Measurements from ENCODE around the gene CDCA3.

The CDCA3 gene

DNA sequence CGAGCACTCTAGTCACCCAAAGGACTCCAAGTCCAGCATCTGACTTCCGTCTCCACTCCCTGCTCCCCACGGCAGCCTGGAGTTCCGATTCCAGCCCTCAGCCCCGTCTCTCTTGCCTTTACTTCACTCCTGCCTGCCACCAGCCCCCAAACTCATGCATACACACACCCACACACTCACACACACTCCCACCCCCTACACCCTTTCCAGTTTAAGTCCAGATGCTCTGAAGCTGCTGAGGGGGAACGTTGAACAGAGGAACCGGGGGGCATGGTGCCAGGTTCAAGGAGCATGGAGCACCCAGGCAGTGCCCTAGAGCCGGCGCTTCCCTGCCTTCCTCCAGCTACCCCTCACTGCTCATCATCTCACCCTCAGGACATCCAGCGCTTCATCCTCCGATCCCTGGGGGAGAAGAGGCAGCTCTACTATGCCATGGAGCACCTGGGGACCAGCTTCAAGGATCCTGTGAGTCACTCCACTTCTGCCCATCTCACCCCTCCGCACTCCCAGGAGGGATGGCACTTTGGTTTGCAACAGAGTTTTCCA is 19.6 kb downstream of the CDCA3 start:
- DNase-seq (ENCODE audit: low spot score in 2 of 2) (no peak), ATAC-seq (replicated peaks; ENCODE audit: extremely low read depth, poor library complexity, severe bottlenecking) (no peak)
- peaks cover 14% of the 10 kb centered on the region for H3K36me3 Mint-ChIP-seq (ENCODE audit: insufficient read depth)
- H3K27me3 Mint-ChIP-seq = peaks cover 55% of the 10 kb centered on the region
- H3K4me1 Mint-ChIP-seq = peaks cover 23% of the 10 kb centered on the region
- H3K27ac Mint-ChIP-seq (ENCODE audit: low read depth) = no peak overlapping the region
- no peak overlapping the region for H3K4me3 Mint-ChIP-seq
- H3K9me3 Mint-ChIP-seq = no peaks in the 10 kb centered on the region

DNA sequence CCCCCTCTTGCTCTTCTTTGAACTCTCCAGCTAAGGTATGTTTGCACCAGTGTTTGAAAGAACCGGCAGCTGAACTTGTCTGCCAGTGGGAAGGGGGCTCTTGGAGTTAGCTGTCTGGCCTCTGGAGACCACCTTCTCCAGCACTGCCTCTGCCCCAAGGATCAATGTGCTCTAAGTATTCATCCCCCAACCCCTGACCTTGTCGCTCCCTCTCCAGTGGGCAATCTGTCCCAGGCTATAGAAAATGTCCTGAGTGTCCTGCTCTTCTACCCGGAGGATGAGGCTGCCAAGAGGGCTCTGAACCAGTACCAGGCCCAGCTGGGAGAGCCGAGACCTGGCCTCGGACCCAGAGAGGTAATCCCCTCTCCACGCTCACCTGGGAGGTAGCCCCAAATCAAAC is 20.1 kb downstream of the CDCA3 start:
- Mint-ChIP-seq H3K4me1 (peaks cover 23% of the 10 kb centered on the region), H3K4me3 (no peak overlapping the region), H3K27me3 (peaks cover 60% of the 10 kb centered on the region), H3K27ac (ENCODE audit: low read depth) (no peak overlapping the region), H3K36me3 (ENCODE audit: insufficient read depth) (peaks cover 15% of the 10 kb centered on the region), H3K9me3 (no peaks in the 10 kb centered on the region)
- no peak for ATAC-seq (replicated peaks; ENCODE audit: extremely low read depth, poor library complexity, severe bottlenecking)
- DNase-seq (ENCODE audit: low spot score in 2 of 2) = no peak

DNA sequence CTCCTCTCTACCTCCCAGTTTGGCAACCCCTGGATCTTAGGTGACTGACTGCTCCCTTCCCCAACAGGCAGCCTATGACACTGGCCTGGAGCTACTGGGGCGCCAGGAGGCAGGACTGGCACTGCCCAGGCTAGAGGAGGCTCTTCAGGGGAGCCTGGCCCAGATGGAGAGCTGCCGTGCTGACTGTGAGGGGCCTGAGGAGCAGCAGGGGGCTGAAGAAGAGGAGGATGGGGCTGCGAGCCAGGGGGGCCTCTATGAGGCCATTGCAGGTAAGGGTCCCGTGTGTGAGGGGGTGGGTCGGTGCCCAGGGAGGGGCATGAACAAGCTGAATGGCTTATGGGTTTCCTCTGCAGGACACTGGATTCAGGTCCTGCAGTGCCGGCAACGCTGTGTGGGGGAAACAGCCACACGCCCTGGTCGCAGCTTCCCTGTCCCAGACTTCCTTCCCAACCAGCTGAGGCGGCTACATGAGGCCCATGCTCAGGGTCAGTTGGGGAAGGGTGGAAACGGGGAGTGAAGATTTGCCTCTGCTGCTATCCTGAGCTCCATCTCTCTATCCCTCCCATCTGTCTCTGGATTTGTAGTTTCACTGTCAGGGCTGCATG is 20.7 kb downstream of the CDCA3 start:
- Mint-ChIP-seq H3K27me3 (peaks cover 66% of the 10 kb centered on the region), H3K4me3 (peak overlapping the region; percentile 38), H3K4me1 (peaks cover 27% of the 10 kb centered on the region), H3K36me3 (ENCODE audit: insufficient read depth) (peaks cover 19% of the 10 kb centered on the region), H3K9me3 (no peaks in the 10 kb centered on the region), H3K27ac (ENCODE audit: low read depth) (no peak overlapping the region)
- DNase-seq (ENCODE audit: low spot score in 2 of 2) (no peak), ATAC-seq (replicated peaks; ENCODE audit: extremely low read depth, poor library complexity, severe bottlenecking) (no peak)

DNA sequence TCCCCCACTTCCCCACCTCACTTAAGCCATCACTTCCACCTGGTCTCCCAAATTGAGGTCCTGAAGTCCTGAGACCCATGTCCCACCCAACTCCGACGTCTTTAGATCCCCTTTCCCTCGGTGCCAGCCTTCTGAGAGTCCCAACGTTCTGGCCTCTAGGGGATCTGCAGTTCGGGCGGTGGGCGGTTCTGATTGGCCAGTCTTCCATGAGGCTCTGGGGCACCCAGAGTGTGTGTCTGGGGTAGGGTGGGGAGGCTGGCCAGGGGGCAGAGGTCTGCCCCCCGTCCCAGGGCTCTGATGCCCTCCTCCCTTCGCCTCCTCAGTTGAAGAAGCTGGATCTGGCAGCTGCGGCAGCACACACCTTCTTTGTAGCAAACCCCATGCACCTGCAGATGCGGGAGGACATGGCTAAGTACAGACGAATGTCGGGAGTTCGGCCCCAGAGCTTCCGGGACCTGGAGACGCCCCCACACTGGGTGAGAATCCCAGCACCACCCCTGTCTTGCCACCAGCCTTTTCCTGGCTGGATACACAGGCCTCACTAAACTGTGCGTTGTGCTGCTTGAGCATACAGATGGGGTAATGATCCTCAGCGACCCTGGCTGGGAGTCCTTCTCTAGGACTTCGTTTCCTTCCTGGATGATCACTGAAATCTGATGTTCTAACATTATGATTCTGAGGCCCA is 21.4 kb downstream of the CDCA3 start:
- no peak for ATAC-seq (replicated peaks; ENCODE audit: extremely low read depth, poor library complexity, severe bottlenecking)
- H3K9me3 Mint-ChIP-seq = no peaks in the 10 kb centered on the region
- DNase-seq (ENCODE audit: low spot score in 2 of 2) = no peak
- peaks cover 73% of the 10 kb centered on the region for H3K27me3 Mint-ChIP-seq
- H3K36me3 Mint-ChIP-seq (ENCODE audit: insufficient read depth) = peaks cover 20% of the 10 kb centered on the region
- H3K4me1 Mint-ChIP-seq = peaks cover 33% of the 10 kb centered on the region
- H3K4me3 Mint-ChIP-seq = peak overlapping the region; percentile 85
- H3K27ac Mint-ChIP-seq (ENCODE audit: low read depth) = peak overlapping the region; percentile 85

DNA sequence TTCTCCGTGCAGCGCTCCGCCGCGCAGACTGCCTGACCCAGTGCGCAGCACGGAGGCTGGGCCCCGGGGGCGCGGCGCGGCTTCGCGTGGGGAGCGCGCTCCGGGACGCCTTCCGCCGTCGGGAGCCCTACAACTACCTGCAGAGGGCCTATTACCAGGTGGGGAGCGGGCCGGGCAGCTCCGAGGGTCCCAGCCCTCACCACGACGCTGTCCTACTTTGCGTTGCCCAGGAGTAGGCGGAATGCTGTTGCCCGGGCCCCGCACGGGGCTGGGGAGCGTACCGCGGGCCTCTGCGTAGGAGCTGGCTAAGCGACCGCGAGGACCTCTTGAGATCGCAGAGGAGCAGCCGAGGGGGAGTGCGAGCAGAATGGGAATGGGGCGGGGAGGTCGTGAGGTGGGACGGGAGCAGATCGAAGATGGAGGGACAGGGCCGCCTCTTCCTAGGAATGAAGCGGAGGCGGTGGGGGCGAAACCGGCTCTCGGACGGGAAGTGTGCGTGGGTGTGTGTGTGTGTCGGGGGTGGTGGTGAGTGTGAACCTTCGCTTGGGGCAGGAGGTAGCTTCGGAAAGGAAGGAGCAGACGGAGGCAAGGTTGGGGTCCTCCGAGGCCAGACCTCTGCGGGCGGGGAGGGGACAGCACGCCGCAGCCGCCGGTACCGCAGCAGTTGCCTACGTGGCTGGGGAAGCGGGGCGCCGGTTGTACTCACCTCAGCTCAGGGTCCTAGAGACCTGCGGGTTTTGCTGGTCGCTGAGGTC is 22.1 kb downstream of the CDCA3 start:
- Mint-ChIP-seq H3K4me3 (peak overlapping the region; percentile 85), H3K4me1 (peaks cover 33% of the 10 kb centered on the region), H3K27ac (ENCODE audit: low read depth) (peak overlapping the region; percentile 85), H3K27me3 (peaks cover 80% of the 10 kb centered on the region), H3K36me3 (ENCODE audit: insufficient read depth) (peaks cover 18% of the 10 kb centered on the region), H3K9me3 (no peaks in the 10 kb centered on the region)
- ATAC-seq (replicated peaks; ENCODE audit: extremely low read depth, poor library complexity, severe bottlenecking) (peak; percentile 55), DNase-seq (ENCODE audit: low spot score in 2 of 2) (no peak)

DNA sequence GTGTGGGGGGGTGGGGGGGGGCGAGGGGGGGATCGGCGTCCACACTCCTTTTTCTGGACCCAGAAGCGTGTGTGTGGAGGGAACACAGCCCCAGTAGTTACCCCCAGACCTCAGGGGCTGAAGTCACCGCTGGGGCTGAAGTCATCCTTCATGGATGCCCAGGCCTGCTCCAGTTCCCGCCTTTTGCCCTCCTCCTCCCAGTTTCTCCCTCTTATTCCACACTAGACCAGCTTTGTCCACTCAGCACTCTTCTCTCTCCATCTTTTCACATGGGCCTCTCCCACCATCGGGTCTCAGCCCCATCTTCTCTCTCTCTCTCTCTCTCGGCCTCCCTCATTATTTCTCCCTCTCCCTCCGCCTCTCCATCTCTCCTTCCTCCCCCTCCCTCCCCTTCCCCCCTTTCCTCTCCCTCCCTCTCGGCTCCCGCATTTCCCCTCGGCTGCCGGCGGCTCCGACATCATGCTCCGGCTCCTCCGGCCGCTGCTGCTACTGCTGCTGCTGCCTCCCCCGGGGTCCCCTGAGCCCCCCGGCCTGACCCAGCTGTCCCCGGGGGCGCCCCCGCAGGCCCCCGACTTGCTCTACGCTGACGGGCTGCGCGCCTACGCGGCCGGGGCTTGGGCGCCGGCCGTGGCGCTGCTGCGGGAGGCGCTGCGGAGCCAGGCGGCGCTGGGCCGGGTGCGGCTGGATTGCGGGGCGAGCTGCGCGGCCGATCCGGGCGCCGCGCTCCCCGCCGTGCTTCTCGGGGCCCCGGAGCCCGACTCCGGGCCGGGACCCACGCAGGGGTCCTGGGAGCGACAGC is 22.9 kb downstream of the CDCA3 start, which contains the start of gene P3H3:
P3H3 (plus strand) TSS at position 426 of the 799 bp plus-strand sequence; CDS start at position 460, 34 bp downstream.
- Mint-ChIP-seq H3K4me3 (peak within 1 kb of the TSS; percentile 85), H3K4me1 (peaks cover 33% of the 10 kb centered on the region), H3K36me3 (ENCODE audit: insufficient read depth) (peaks cover 17% of the 10 kb centered on the region), H3K9me3 (no peaks in the 10 kb centered on the region), H3K27ac (ENCODE audit: low read depth) (peak within 1 kb of the TSS; percentile 85), H3K27me3 (peaks cover 88% of the 10 kb centered on the region)
- ATAC-seq (replicated peaks; ENCODE audit: extremely low read depth, poor library complexity, severe bottlenecking) = no peak
- no peak for DNase-seq (ENCODE audit: low spot score in 2 of 2)

DNA sequence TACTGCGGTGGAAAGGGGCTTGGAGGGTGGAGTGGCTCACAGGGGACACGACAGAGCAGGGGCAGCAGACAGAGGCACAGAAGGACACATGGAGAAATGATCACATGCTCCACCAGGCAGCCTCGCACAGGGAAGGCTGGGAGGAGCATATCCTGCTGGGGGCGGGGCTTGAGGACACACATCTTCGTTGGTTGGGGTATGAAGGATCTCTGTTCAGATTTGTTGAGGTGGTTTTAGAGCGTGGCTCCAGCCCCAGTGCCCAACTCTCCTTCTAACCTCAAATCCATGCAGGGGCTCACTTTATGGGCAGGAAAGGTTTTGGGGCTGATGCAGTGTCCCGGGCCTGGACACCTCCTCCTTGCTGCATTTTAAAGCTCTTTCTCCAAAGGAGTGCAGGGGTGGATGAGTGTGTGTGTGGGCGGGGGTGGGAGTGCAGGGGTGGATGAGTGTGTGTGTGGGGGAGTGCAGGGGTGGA is 23.6 kb downstream of the CDCA3 start:
- Mint-ChIP-seq H3K4me3 (peak overlapping the region; percentile 85), H3K9me3 (no peaks in the 10 kb centered on the region), H3K27me3 (peaks cover 95% of the 10 kb centered on the region), H3K27ac (ENCODE audit: low read depth) (peak overlapping the region; percentile 10), H3K36me3 (ENCODE audit: insufficient read depth) (peaks cover 17% of the 10 kb centered on the region), H3K4me1 (peaks cover 33% of the 10 kb centered on the region)
- ATAC-seq (replicated peaks; ENCODE audit: extremely low read depth, poor library complexity, severe bottlenecking) (no peak), DNase-seq (ENCODE audit: low spot score in 2 of 2) (no peak)

DNA sequence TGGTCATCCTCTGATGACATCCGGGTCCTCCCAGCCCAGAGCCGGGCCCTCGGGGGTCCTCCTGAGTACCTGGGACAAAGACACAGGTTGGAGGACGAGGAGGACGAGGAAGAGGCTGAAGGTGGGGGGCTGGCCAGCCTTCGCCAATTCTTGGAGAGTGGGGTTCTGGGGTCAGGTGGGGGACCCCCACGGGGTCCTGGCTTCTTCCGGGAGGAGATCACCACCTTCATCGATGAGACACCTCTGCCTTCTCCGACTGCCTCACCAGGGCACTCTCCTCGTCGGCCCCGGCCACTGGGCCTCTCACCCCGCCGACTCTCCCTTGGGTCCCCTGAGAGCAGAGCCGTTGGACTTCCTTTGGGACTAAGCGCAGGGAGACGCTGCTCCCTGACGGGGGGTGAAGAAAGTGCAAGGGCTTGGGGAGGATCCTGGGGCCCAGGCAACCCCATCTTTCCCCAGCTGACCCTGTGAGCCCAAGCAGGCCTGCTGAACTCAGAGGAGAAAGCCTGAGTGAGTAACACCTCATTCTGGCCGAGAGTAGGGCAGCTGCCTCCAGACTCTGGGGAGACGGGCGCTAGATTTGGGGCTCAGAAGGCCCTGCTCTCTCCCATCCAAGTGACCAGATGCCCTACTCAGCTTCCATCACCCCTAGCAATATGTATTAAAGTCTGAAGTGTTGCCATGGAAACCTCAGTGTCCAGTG is 24.2 kb downstream of the CDCA3 start:
- Mint-ChIP-seq H3K4me3 (peak overlapping the region; percentile 70), H3K27ac (ENCODE audit: low read depth) (peak overlapping the region; percentile 10), H3K36me3 (ENCODE audit: insufficient read depth) (peaks cover 17% of the 10 kb centered on the region), H3K27me3 (peaks cover 98% of the 10 kb centered on the region), H3K4me1 (peaks cover 33% of the 10 kb centered on the region), H3K9me3 (no peaks in the 10 kb centered on the region)
- DNase-seq (ENCODE audit: low spot score in 2 of 2) (no peak), ATAC-seq (replicated peaks; ENCODE audit: extremely low read depth, poor library complexity, severe bottlenecking) (no peak)

DNA sequence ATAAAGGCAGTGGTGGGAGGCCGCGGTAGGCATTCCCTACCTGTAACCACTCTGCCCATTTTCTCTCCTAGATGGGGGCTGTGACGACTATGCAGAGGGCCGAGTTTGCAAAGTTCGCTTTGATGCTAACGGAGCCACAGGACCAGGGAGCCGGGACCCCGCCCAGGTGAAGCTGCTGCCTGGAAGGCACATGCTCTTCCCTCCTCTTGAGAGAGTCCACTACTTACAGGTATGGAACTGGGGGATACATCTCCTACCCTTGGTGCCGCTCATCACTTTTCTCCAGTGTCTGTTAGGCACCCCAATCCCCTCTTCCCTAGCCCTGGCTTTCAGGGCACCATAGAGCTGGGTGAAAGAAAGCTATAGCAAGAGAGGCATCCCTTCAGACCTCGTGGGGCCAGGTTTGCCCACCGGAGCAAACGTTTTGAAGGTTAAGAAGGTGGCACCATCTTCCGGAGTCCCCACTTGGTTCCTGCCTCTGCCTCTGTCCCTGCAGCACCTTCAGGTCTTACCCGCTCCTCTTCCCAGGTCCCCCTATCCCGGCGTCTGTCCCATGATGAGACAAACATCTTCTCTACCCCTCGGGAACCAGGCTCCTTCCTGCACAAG is 24.9 kb downstream of the CDCA3 start:
- no peak overlapping the region for H3K27ac Mint-ChIP-seq (ENCODE audit: low read depth)
- peaks cover 16% of the 10 kb centered on the region for H3K36me3 Mint-ChIP-seq (ENCODE audit: insufficient read depth)
- ATAC-seq (replicated peaks; ENCODE audit: extremely low read depth, poor library complexity, severe bottlenecking) (no peak), DNase-seq (ENCODE audit: low spot score in 2 of 2) (no peak)
- H3K4me1 Mint-ChIP-seq = peaks cover 33% of the 10 kb centered on the region
- peaks cover 95% of the 10 kb centered on the region for H3K27me3 Mint-ChIP-seq
- H3K9me3 Mint-ChIP-seq = no peaks in the 10 kb centered on the region
- H3K4me3 Mint-ChIP-seq = no peak overlapping the region

DNA sequence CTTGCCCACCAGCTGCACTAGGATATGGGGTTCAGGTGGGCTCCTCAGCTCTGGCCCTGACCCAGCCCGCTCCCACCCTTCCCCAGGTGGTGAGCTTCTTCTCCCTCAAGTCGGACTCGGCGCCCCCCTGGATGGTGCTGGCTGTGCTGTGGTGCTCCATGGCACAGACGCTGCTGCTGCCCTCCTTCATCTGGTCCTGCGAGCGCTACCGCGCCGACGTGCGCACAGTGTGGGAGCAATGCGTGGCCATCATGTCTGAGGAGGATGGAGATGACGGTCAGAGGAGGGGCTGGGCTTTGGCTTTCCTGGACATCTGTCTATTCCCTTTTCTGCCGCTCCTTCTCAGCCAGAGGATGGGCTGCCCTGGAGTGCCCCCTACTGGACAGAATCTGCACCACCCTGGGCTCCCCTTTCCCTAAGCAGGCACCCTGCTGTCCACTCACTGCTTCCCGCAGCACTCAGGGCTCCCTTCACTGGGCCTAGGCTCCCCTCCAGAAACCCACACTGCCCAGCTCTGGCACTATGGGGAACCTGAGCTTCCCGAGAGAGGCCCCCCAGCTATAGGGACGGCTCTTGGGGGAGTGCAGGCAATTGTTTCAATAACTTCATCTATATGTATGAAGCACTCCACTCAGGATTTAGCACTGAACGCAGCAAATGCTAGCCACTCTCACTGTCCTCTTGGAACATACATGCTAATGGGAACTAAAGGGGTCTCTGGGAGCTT is 25.5 kb downstream of the CDCA3 start:
- Mint-ChIP-seq H3K27me3 (peaks cover 88% of the 10 kb centered on the region), H3K9me3 (no peaks in the 10 kb centered on the region), H3K27ac (ENCODE audit: low read depth) (peak overlapping the region; percentile 15), H3K4me1 (peaks cover 33% of the 10 kb centered on the region), H3K4me3 (no peak overlapping the region), H3K36me3 (ENCODE audit: insufficient read depth) (peaks cover 16% of the 10 kb centered on the region)
- DNase-seq (ENCODE audit: low spot score in 2 of 2) = peak; percentile 60 to 79
- ATAC-seq (replicated peaks; ENCODE audit: extremely low read depth, poor library complexity, severe bottlenecking) = peak; percentile 50

DNA sequence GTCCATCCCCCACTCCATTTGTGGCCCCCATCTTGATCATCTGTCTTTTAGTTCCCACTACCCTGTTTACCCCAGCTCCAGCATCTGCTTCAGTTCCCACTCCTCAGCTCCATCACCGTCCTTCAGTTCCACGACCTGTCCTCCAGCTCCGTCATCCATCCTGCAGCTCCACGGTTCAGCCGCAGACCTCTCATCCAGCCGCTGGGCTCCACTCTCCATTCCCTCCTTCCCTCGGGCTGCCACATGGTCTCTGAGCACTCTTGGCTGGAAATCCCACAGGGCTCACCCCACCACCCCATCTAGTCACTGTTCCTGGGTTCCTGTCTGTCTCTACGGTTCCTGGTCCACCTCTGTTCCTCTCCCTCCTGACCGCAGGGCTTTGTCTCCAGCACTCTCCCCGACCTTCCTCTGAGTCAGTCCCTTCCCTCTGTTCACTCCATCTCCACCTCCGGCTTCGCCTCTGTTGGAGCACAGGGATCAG is 26.1 kb downstream of the CDCA3 start:
- H3K27me3 Mint-ChIP-seq = peaks cover 82% of the 10 kb centered on the region
- DNase-seq (ENCODE audit: low spot score in 2 of 2) = no peak
- H3K27ac Mint-ChIP-seq (ENCODE audit: low read depth) = peak overlapping the region; percentile 15
- no peak for ATAC-seq (replicated peaks; ENCODE audit: extremely low read depth, poor library complexity, severe bottlenecking)
- H3K4me1 Mint-ChIP-seq = peaks cover 33% of the 10 kb centered on the region
- H3K9me3 Mint-ChIP-seq = no peaks in the 10 kb centered on the region
- H3K36me3 Mint-ChIP-seq (ENCODE audit: insufficient read depth) = peaks cover 16% of the 10 kb centered on the region
- no peak overlapping the region for H3K4me3 Mint-ChIP-seq

All from central memory CD8-positive, alpha-beta T cell (primary cell).